Measurements from ENCODE around the gene SLX4.

Gene SLX4

GRCh38 chr16:3597676-3598075 is 13.7 kb downstream of the SLX4 start:
- no peak for DNase-seq

GRCh38 chr16:3597226-3597625 is 14.2 kb downstream of the SLX4 start:
- no peak for DNase-seq

- DNase-seq = no peak
Observed at GRCh38 chr16:3596101-3596861, 15.1 kb downstream of the SLX4 start.

GRCh38 chr16:3595521-3596021 is 15.8 kb downstream of the SLX4 start:
- DNase-seq = no peak

GRCh38 chr16:3595110-3595486 is 16.3 kb downstream of the SLX4 start:
- DNase-seq = no peak

GRCh38 chr16:3594316-3595109 is 16.9 kb downstream of the SLX4 start:
- no peak for DNase-seq

- DNase-seq = no peak
Observed at GRCh38 chr16:3592559-3592958, 18.8 kb downstream of the SLX4 start.

GRCh38 chr16:3591991-3592390 is 19.4 kb downstream of the SLX4 start:
- no peak for DNase-seq

- no peak for DNase-seq
Observed at GRCh38 chr16:3591436-3591803, 20.0 kb downstream of the SLX4 start.

- DNase-seq = no peak
Observed at GRCh38 chr16:3590736-3591435, 20.5 kb downstream of the SLX4 start.

- DNase-seq = no peak
Observed at GRCh38 chr16:3589991-3590701, 21.3 kb downstream of the SLX4 start.

- no peak for DNase-seq
Observed at GRCh38 chr16:3589441-3589921, 21.9 kb downstream of the SLX4 start.

- no peak for DNase-seq
Observed at GRCh38 chr16:3589001-3589400, 22.4 kb downstream of the SLX4 start.

- no peak for DNase-seq
Observed at GRCh38 chr16:3587547-3588110, 23.8 kb downstream of the SLX4 start.

GRCh38 chr16:3584412-3584811 is 27.0 kb downstream of the SLX4 start:
- no peak for DNase-seq

GRCh38 chr16:3583303-3584038 is 27.9 kb downstream of the SLX4 start:
- no peak for DNase-seq

GRCh38 chr16:3582276-3583165 is 28.9 kb downstream of the SLX4 start:
- DNase-seq = no peak

GRCh38 chr16:3581392-3581791 is 30.0 kb downstream of the SLX4 start:
- no peak for DNase-seq

GRCh38 chr16:3580686-3581085 is 30.7 kb downstream of the SLX4 start:
- DNase-seq = no peak

GRCh38 chr16:3580251-3580651 is 31.2 kb downstream of the SLX4 start:
- DNase-seq = no peak

GRCh38 chr16:3579776-3580175 is 31.6 kb downstream of the SLX4 start:
- DNase-seq = no peak

Data from SIG-M5 (cell line).